DND-41 (cell line): Measurements from ENCODE around the gene CELF5.

Experiments
- EZH2 ChIP-seq: IDR thresholded peaks from 3 replicates; pipeline ENCODE4 v1.6.1; 2012; ENCODE audit warnings: borderline replicate concordance, low read depth, mild to moderate bottlenecking, moderate library complexity, low read length, inconsistent platforms; ENCODE audit not compliant: severe bottlenecking
- TF ChIP-seq, protein P1 (sequence below): IDR thresholded peaks from 2 replicates; pipeline ENCODE4 v1.5.1; 2012; ENCODE audit warnings: borderline replicate concordance, low read length, moderate library complexity, mild to moderate bottlenecking; ENCODE audit not compliant: poor library complexity, severe bottlenecking; ENCODE audit errors: extremely low read depth

DNA sequence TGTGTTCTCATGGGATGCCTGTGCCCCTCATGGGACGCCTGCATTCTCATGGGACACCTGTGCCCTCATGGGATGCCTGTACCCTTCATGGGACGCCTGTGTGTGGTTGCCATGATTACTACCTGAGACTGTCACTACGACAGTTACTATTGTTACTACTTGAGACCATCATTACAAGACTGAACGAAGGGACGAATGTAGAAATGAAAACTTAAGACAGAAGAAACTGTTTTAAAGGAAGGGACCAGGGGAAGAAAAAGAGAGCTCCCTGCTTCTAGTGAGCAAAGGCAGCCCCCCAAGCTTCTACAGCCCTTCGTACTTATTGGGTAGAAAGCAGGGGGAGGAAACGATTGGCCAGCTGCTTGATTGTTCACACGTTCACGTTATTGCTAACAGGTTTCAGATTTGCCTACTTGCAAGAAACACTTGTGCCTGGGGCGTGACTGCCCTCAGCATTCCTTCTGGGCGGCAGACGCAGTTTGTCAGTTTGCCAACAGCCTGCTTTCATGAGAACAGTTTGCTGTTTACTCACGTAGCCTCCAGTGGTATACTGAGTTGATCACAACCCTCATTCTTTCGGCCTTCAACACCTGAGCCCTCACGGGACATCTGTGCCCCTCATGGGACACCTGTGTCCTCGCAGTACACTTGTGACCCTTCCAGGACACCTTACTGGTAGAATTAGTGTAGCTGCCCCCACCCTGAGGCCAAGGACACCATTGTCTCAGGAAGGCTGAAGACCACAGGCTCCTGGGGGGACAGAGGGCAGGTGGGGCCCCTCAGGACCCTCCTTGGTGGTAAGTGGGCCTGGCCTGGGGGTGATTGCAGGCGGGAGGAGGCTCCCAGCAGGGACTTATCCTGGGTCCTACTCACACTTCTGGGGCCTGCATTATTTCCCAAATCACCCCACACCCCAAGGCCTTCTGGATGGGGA is 48.4 kb upstream of the CELF5 start:
- TF ChIP-seq, protein P1, sequence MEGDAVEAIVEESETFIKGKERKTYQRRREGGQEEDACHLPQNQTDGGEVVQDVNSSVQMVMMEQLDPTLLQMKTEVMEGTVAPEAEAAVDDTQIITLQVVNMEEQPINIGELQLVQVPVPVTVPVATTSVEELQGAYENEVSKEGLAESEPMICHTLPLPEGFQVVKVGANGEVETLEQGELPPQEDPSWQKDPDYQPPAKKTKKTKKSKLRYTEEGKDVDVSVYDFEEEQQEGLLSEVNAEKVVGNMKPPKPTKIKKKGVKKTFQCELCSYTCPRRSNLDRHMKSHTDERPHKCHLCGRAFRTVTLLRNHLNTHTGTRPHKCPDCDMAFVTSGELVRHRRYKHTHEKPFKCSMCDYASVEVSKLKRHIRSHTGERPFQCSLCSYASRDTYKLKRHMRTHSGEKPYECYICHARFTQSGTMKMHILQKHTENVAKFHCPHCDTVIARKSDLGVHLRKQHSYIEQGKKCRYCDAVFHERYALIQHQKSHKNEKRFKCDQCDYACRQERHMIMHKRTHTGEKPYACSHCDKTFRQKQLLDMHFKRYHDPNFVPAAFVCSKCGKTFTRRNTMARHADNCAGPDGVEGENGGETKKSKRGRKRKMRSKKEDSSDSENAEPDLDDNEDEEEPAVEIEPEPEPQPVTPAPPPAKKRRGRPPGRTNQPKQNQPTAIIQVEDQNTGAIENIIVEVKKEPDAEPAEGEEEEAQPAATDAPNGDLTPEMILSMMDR: no peak
- no peak for TF ChIP-seq EZH2
